ENCODE measurements around the gene ZNF791.

ZNF791 gene

DNA sequence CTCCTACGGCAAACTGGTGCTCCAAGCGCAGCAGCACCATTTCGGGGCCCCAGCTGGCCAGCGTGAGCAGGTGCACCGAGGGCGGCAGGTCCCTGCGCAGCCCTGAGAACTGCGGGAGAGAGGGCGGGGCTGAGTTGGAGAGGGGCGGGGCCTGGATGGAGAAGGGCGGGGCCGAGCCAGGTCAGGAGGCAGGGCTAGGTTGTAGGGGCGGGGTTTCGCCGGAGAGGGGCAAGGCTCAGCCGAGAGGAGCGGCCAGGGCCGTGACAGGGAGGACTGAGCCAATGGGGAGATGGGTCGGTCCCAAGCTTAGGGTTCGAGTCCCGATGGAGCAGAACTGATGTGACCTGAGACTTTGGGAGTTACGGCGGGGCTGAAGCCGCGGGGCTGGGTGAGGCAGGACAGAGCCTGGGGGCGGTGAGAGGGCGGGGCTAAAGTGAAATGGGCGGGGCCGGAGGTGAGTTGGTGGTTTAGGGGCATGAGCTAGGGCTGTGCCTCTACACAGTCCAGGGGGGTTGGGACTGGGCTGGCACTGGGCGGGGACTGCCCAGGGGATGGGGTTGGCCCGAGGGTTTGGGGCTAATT lies 36.9 kb downstream of the ZNF791 start:
- no peak overlapping the region for H3K27ac ChIP-seq
- no peak for TF ChIP-seq ZFX (IDR thresholded peaks at IDR 0.05)
- TF ChIP-seq, protein P1, sequence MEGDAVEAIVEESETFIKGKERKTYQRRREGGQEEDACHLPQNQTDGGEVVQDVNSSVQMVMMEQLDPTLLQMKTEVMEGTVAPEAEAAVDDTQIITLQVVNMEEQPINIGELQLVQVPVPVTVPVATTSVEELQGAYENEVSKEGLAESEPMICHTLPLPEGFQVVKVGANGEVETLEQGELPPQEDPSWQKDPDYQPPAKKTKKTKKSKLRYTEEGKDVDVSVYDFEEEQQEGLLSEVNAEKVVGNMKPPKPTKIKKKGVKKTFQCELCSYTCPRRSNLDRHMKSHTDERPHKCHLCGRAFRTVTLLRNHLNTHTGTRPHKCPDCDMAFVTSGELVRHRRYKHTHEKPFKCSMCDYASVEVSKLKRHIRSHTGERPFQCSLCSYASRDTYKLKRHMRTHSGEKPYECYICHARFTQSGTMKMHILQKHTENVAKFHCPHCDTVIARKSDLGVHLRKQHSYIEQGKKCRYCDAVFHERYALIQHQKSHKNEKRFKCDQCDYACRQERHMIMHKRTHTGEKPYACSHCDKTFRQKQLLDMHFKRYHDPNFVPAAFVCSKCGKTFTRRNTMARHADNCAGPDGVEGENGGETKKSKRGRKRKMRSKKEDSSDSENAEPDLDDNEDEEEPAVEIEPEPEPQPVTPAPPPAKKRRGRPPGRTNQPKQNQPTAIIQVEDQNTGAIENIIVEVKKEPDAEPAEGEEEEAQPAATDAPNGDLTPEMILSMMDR (conservative IDR thresholded peaks at IDR 0.05) = no peak

DNA sequence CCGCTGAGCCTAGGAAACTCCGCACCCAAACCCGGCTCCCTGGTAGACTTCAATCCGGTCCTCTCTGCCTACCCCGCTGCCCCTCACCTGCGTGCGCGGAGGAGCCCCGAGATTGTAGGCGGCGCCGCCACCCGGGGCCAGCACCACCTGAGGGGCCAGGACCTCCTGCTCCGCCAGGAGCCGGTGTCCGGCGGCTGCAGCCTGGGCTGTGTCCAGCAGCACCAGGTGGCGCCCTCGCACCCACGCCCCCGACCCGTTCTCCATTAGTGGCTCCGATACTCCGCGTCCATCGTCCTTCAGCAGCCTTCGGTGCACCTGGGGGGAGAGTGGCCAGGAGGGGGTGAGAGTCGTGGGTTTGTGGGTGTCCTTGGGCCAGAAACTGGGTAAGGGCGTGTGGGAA lies 37.4 kb downstream of the ZNF791 start:
- TF ChIP-seq ZFX (IDR thresholded peaks at IDR 0.05) = no peak
- TF ChIP-seq, protein P1 (conservative IDR thresholded peaks at IDR 0.05) = no peak
- no peak overlapping the region for H3K27ac ChIP-seq

DNA sequence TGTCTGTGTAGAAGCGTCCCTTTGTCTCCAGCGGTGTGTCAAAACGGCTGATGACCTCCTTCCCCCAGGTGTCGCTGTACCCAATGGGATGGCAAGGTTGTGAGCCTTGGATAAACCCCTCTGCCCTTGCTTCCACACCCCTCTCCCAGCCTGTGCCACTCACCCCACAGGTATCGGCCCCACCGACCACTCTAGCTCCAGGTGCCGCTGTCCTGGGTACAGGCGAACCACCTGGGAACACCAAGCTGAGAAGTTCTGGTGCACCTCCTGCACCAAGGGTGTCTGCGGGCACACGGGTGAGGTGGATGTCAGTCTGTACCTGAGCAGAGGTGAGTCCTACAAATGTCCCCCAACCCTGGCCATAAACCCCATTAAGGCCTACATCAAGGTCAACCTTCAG lies 39.2 kb downstream of the ZNF791 start:
- H3K27ac ChIP-seq = no peak overlapping the region
- no peak for TF ChIP-seq ZFX (IDR thresholded peaks at IDR 0.05)
- TF ChIP-seq, protein P1 (conservative IDR thresholded peaks at IDR 0.05) = no peak

DNA sequence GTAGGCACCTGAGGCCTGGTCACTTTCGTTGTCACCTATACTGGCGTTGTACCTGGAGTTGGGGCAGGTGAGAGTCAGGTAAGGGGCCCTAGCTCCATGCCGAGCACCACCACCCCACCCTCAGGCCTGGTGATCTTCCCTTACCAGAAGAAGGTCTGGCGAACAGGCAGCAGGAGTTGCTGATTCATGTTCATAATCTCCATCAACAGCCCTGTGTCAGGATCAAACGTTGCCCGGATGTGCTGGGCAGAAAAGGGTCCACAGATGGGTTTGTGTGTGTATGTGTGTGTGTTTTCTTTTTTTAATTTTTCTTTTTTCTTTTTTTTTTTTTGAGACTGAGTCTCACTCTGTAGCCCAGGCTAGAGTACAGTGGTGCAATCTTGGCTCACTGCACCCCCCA lies 41.5 kb downstream of the ZNF791 start:
- H3K27ac ChIP-seq = no peak overlapping the region
- TF ChIP-seq, protein P1 (conservative IDR thresholded peaks at IDR 0.05) = no peak

DNA sequence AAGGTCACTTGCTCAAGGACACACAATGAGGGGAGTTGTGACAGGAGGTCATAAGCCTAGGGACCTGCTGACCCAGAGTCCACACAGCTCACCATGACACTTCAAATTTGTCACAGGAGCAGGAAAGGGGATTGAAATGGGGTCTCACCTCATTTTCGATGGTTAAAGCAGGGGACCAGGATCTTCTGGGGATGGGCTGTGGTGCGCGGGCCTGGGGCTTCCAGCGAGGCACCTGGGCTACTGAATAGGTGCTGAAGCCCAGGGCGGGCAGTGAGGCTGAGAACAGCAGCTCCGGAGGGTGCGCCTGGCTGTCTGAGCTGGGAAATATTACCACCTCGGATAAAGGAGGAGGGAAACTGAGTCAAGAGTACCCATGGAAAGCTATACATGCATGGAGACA lies 44.8 kb downstream of the ZNF791 start:
- no peak overlapping the region for H3K27ac ChIP-seq
- no peak for TF ChIP-seq ZFX (IDR thresholded peaks at IDR 0.05)
- TF ChIP-seq, protein P1 (conservative IDR thresholded peaks at IDR 0.05) = no peak

DNA sequence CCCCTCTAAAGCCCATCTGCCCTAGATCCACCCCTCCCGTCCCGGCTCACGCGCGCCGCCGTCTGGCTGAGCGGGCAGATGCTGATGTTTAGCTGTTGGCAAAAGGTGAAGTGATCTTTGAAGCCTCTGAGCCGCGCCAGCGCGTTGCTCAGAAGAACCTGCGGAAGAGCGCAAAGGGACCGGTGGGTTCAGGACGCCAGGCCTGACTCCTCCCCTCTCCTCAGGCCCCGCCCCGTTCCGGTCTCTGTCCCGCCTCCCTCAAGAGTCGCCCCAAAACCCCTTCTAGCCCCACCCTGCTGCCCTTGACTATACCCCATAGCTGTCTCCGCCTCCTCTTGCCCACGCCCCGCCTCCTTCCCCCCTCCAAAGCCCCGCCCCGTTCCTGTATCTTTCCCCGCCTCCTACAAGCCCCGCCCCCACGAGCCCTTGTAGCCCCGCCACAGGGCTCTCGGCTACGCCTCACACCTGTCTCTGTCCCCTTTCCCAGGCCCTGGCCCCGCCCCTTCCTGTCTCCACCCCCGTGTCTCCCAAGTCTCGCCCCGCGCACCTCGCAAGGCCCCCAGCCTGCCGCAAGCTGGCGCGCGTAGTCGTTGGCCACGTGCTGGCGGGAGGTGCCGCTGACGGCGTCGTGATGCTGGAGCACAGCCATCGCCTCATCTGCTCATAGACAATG lies 46.3 kb downstream of the ZNF791 start:
- no peak overlapping the region for H3K27ac ChIP-seq
- TF ChIP-seq ZFX (IDR thresholded peaks at IDR 0.05) = no peak
- TF ChIP-seq, protein P1 (conservative IDR thresholded peaks at IDR 0.05) = no peak

DNA sequence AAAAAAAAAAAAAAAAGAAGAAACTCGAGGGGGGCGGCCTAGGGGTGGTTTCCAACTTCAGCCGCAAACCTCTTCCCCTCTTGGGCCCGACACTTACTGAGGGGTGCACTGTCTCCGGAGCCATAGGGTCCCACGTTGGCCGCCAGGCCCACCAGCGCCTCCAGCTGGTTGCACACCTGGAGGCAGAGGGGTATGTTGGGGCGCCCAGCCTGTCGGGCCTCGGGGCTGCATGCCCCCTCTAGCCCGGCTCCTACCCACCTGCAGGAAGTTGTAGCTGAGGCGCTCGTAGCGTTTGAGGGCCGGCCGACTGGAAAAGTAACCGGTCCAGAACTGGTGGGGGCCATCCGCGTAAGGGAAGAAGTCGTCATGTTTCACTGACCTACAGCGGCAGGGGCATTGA lies 47.2 kb downstream of the ZNF791 start:
- no peak overlapping the region for H3K27ac ChIP-seq
- no peak for TF ChIP-seq ZFX (IDR thresholded peaks at IDR 0.05)
- TF ChIP-seq, protein P1 (conservative IDR thresholded peaks at IDR 0.05) = no peak
